ENCODE results near the gene GNAT1. TPM values are rescaled to one million over a fixed set of nuclear protein-coding genes. Genes with fewer than 3 reads are reported as not detected.
"Not testable (repeated sequence)": the region's sequence is repeated elsewhere in the genome, so short reads cannot be mapped to it uniquely, and the experiment has no call there.

GNAT1 gene
- total RNA-seq, 1 donor from 2014 or later = 4.7 TPM

GRCh38 chr3:50210510-50211367 lies 19.3 kb downstream of the GNAT1 start:
- no peak overlapping the region for H3K27ac ChIP-seq
- no peaks in the 10 kb centered on the region for H3K36me3 ChIP-seq
- H3K27me3 ChIP-seq = no peaks in the 10 kb centered on the region
- H3K4me1 ChIP-seq = peaks cover under 1 to 1% of the 10 kb centered on the region in 2 donors
- no peak overlapping the region for H3K4me3 ChIP-seq
- TF ChIP-seq, protein P1, sequence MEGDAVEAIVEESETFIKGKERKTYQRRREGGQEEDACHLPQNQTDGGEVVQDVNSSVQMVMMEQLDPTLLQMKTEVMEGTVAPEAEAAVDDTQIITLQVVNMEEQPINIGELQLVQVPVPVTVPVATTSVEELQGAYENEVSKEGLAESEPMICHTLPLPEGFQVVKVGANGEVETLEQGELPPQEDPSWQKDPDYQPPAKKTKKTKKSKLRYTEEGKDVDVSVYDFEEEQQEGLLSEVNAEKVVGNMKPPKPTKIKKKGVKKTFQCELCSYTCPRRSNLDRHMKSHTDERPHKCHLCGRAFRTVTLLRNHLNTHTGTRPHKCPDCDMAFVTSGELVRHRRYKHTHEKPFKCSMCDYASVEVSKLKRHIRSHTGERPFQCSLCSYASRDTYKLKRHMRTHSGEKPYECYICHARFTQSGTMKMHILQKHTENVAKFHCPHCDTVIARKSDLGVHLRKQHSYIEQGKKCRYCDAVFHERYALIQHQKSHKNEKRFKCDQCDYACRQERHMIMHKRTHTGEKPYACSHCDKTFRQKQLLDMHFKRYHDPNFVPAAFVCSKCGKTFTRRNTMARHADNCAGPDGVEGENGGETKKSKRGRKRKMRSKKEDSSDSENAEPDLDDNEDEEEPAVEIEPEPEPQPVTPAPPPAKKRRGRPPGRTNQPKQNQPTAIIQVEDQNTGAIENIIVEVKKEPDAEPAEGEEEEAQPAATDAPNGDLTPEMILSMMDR (IDR thresholded peaks at IDR 0.05) = no peak
- intact Hi-C loops (cut with DNase I) = no loop called here
- H3K9me3 ChIP-seq = no peaks in the 10 kb centered on the region
- no peak for DNase-seq (ENCODE audit: low spot score in 2 of 2)

GRCh38 chr3:50211368-50211717 lies 19.9 kb downstream of the GNAT1 start:
- intact Hi-C loops (cut with DNase I); H3K27me3 ChIP-seq; DNase-seq (ENCODE audit: low spot score in 2 of 2); H3K9me3 ChIP-seq; H3K27ac ChIP-seq; H3K36me3 ChIP-seq; H3K4me1 ChIP-seq; H3K4me3 ChIP-seq: not testable (repeated sequence)

DNA sequence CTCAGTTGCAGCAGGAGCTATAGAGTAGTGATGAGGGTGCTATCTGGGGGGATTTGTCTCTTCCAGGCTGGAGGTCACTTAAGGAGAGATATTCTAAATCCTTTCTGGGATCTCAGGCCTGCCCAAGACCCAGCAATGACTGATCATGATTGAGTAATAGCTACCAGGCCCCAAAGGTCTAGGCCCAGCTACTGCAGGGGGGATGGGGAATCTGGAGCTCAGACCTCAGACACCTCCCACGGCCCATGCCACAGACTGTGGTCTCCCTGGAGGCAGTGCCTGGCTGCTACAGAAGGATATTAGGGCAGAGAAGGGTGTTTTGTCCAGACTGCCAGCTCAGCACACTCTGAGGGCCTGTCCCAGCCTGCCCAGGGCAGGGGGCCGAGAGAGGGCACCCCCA lies 20.5 kb downstream of the GNAT1 start:
- Histone ChIP-seq H3K4me1 (no peaks in the 10 kb centered on the region), H3K27ac (no peak overlapping the region), H3K36me3 (no peaks in the 10 kb centered on the region), H3K9me3 (no peaks in the 10 kb centered on the region), H3K27me3 (no peaks in the 10 kb centered on the region), H3K4me3 (no peak overlapping the region)
- DNase-seq (ENCODE audit: low spot score in 2 of 2) = no peak
- TF ChIP-seq, protein P1 (IDR thresholded peaks at IDR 0.05) = no peak
- intact Hi-C loops (cut with DNase I) = no loop called here

DNA sequence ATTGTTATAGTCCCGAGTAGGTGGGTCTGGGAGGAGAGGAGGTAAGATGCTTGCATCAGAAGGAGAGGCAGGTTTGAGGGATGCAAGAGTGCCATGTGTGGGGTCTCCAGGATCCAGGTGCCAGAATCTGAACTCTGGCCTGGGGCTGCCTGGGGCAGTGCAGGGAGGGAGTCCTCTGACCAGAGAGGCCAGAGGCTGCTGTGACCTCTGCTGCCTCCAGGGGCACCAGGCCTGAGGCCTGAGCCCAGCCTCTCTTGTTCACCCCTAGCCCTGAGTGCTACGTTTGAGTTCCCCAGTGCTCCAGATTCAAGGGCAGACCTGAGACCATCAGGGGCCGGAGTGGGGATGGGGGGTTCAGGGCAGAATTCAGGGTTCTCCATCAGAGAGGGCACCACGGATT lies 21.1 kb downstream of the GNAT1 start:
- Histone ChIP-seq H3K27me3 (no peaks in the 10 kb centered on the region), H3K4me3 (no peak overlapping the region), H3K27ac (no peak overlapping the region), H3K36me3 (no peaks in the 10 kb centered on the region), H3K9me3 (no peaks in the 10 kb centered on the region), H3K4me1 (no peaks in the 10 kb centered on the region)
- DNase-seq (ENCODE audit: low spot score in 2 of 2) = no peak
- TF ChIP-seq, protein P1 (IDR thresholded peaks at IDR 0.05) = no peak
- intact Hi-C loops (cut with DNase I) = no loop called here

DNA sequence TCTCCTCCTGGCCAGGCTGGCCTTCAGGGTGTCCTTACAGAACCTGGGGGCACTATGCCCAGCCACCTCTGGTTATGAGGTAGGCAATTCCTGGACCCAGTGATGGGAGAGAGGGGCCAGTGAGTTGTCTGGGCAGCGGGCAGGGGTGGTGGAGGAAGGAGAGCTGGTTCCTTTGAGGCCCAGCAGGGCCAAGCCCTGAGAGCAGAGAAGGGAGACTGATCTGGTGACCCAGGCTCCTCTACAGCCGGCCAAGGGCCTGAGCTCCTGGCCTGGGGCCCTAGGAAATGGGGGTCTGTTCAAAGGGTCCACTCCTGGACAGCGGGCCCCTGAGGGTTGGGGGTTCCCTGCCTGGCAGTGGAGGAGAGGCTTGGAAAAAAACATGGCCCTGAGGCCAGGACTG lies 21.6 kb downstream of the GNAT1 start:
- Histone ChIP-seq H3K4me3 (no peak overlapping the region), H3K4me1 (no peaks in the 10 kb centered on the region), H3K36me3 (no peaks in the 10 kb centered on the region), H3K27me3 (no peaks in the 10 kb centered on the region), H3K27ac (no peak overlapping the region), H3K9me3 (no peaks in the 10 kb centered on the region)
- DNase-seq (ENCODE audit: low spot score in 2 of 2) = no peak
- TF ChIP-seq, protein P1 (IDR thresholded peaks at IDR 0.05) = no peak
- intact Hi-C loops (cut with DNase I) = no loop called here

- TF ChIP-seq, protein P1 (IDR thresholded peaks at IDR 0.05) = no peak
- intact Hi-C loops (cut with DNase I) = no loop called here
- Histone ChIP-seq H3K4me3 (no peak overlapping the region), H3K4me1 (no peaks in the 10 kb centered on the region), H3K27me3 (no peaks in the 10 kb centered on the region), H3K9me3 (no peaks in the 10 kb centered on the region), H3K27ac (no peak overlapping the region), H3K36me3 (no peaks in the 10 kb centered on the region)
- no peak for DNase-seq (ENCODE audit: low spot score in 2 of 2)
Measured at GRCh38 chr3:50213373-50213772, 22.0 kb downstream of the GNAT1 start.

Measured in ascending aorta (tissue), 2 donors.